K562 (cell line): ENCODE results near the gene HEATR9. TPM values are rescaled to one million over a fixed set of nuclear protein-coding genes. Genes with fewer than 3 reads are reported as not detected.

Source experiments
- ATAC-seq: fragments of 200-7000 bp; cut with Tn5 transposase; 3 replicates; pipeline ENCODE4 v1.9.1; 2020; ENCODE audit warnings: moderate library complexity
- BruUV-seq: library from RNA; stranded (reverse); fragments of 400-500 nt; replicated peaks from 2 replicates; lab custom pipeline; 2021; lab: Mats Ljungman, UMichigan
- CTCF ChIA-PET: fragments of 300-600 bp; formaldehyde crosslinking; extraction: SDS; loops from one replicate; lab custom pipeline; 2021; ENCODE audit warnings: low intra/inter-chr PET ratio; lab: Yijun Ruan, JAX
- POLR2A ChIA-PET: fragments of 300-600, 350-650 bp; sonication (Branson Sonifier 250); formaldehyde crosslinking; extraction: SDS; loops from one replicate; lab custom pipeline; 2021; ENCODE audit warnings: antibody characterized with exemption, inconsistent platforms; lab: Yijun Ruan, JAX
- DNase-seq, 4 experiments: peaks; one replicate each; pipeline versions ENCODE4 v3.0.0 to v3.0.0-alpha.2; 2011 to 2018; ENCODE audit warnings: low spot score in 3 of 4, mixed read lengths in 3 of 4; ENCODE audit errors: extremely low read depth in 1 of 4
- FAIRE-seq: peaks from 2 replicates; lab custom pipeline; 2011; peaks lifted over from hg19 to GRCh38; lab: Jason Lieb, UNC
- H2AFZ ChIP-seq: 2 replicates; pipeline ENCODE4 v1.6.0; 2011; ENCODE audit warnings: low read depth, low read length, control low read depth, inconsistent platforms
- H3K27ac ChIP-seq: fragments of 200-600 bp; 3 replicates; pipeline ENCODE4 v1.8.0; 2011; ENCODE audit warnings: low read depth, mild to moderate bottlenecking, control low read depth, inconsistent platforms, low read length, moderate library complexity, mixed read lengths; ENCODE audit errors: extremely low read depth
- H3K27me3 ChIP-seq, 2 experiments: fragments of 300-600 bp in 1 of 2; 2 replicates in 1 of 2; 3 replicates in 1 of 2; pipeline versions ENCODE4 v1.6.0 to v1.8.0; 2011; ENCODE audit warnings: inconsistent platforms in 2 of 2, low read length in 2 of 2, mild to moderate bottlenecking in 1 of 2, mixed read lengths in 1 of 2, moderate library complexity in 1 of 2; ENCODE audit not compliant: control insufficient read depth in 2 of 2, insufficient read depth in 2 of 2
- H3K36me3 ChIP-seq: fragments of 300-600 bp; 3 replicates; pipeline ENCODE4 v1.8.0; 2011; ENCODE audit warnings: mild to moderate bottlenecking, low read length, inconsistent platforms; ENCODE audit not compliant: control insufficient read depth, insufficient read depth
- H3K4me1 ChIP-seq, 2 experiments: fragments of 200-600 bp in 1 of 2; replicated peaks in 1 of 2; 2 replicates in 1 of 2; 3 replicates in 1 of 2; pipeline versions ENCODE4 v1.5.1 to v1.8.0; 2011; ENCODE audit warnings: inconsistent platforms in 2 of 2, low read length in 2 of 2, mild to moderate bottlenecking in 1 of 2, mixed read lengths in 1 of 2, moderate library complexity in 1 of 2; ENCODE audit not compliant: control insufficient read depth in 2 of 2, insufficient read depth in 2 of 2
- H3K4me2 ChIP-seq: 2 replicates; pipeline ENCODE4 v1.6.1; 2011; ENCODE audit warnings: low read length, control low read depth, inconsistent platforms, mixed read lengths; ENCODE audit not compliant: insufficient read depth
- H3K4me3 ChIP-seq: fragments of 200-600 bp; sonication (generic), shearing (Covaris generic); 2 replicates; pipeline ENCODE4 v1.5.1; 2016; ENCODE audit warnings: control low read depth, inconsistent platforms
- H3K79me2 ChIP-seq: fragments of 200-600 bp; 3 replicates; pipeline ENCODE4 v1.8.0; 2011; ENCODE audit warnings: low read length, inconsistent platforms; ENCODE audit not compliant: control insufficient read depth, insufficient read depth
- H3K9ac ChIP-seq, 2 experiments: 2 replicates each; pipeline versions ENCODE4 v1.6.0 to v1.6.1; 2011; ENCODE audit warnings: low read depth in 2 of 2, low read length in 2 of 2, control low read depth in 1 of 2, inconsistent platforms in 1 of 2, mild to moderate bottlenecking in 1 of 2, mixed read lengths in 1 of 2; ENCODE audit not compliant: insufficient read depth in 1 of 2
- H3K9me1 ChIP-seq: one replicate; pipeline ENCODE4 v1.6.0; 2011; ENCODE audit warnings: inconsistent platforms, mild to moderate bottlenecking, low read length, moderate library complexity; ENCODE audit not compliant: control insufficient read depth, insufficient read depth
- H3K9me3 ChIP-seq: replicated peaks from 2 replicates; pipeline ENCODE4 v1.5.1; 2011; ENCODE audit warnings: low read depth, low read length, inconsistent platforms; ENCODE audit not compliant: control insufficient read depth, insufficient read depth
- H4K20me1 ChIP-seq: replicated peaks from 2 replicates; pipeline ENCODE4 v1.6.1; 2011; ENCODE audit warnings: low read length, inconsistent platforms, mixed read lengths; ENCODE audit not compliant: control insufficient read depth, insufficient read depth
- BHLHE40 ChIP-seq: IDR thresholded peaks from 2 replicates; pipeline ENCODE4 v1.6.1; 2011; ENCODE audit warnings: low read length, improper control_type of control experiment
- E4F1 ChIP-seq: fragments of 250-450 bp; sonication (Bioruptor Pico); IDR thresholded peaks from 2 replicates; pipeline ENCODE4 v1.5.0; 2021; ENCODE audit warnings: mild to moderate bottlenecking, borderline replicate concordance
- FOS ChIP-seq: IDR thresholded peaks from 3 replicates; pipeline ENCODE4 v1.6.1; 2011; ENCODE audit not compliant: insufficient read length; ENCODE audit errors: extremely low read depth
- HDAC2 ChIP-seq: fragments of 450-650 bp; IDR thresholded peaks from 2 replicates; pipeline ENCODE4 v1.6.1; 2016; ENCODE audit warnings: mild to moderate bottlenecking
- HDAC6 ChIP-seq: IDR thresholded peaks from 2 replicates; pipeline ENCODE4 v1.6.1; 2012; ENCODE audit warnings: low read depth, mild to moderate bottlenecking, control low read depth, inconsistent platforms, low read length, moderate library complexity
- MAFK ChIP-seq: IDR thresholded peaks from 2 replicates; pipeline ENCODE4 v1.6.1; 2011; ENCODE audit warnings: low read length, improper control_type of control experiment
- NFATC3 ChIP-seq: fragments of 450-650 bp; IDR thresholded peaks from 2 replicates; pipeline ENCODE4 v1.6.1; 2017; ENCODE audit warnings: mild to moderate bottlenecking
- PCBP2 ChIP-seq: fragments of 200-400 bp; formaldehyde crosslinking; IDR thresholded peaks from 2 replicates; pipeline ENCODE4 v1.6.1; 2018; ENCODE audit warnings: low read length, low read depth, mild to moderate bottlenecking, moderate library complexity; ENCODE audit not compliant: poor library complexity, severe bottlenecking
- PURB ChIP-seq: sonication (generic); formaldehyde crosslinking; IDR thresholded peaks from 2 replicates; pipeline ENCODE4 v1.9.0; 2021; ENCODE audit warnings: low read depth, mild to moderate bottlenecking, missing genetic modification reagents
- RBM22 ChIP-seq: fragments of 200-400 bp; formaldehyde crosslinking; IDR thresholded peaks from 2 replicates; pipeline ENCODE4 v1.6.1; 2018; ENCODE audit warnings: low read length, low read depth; ENCODE audit not compliant: poor library complexity, severe bottlenecking
- SP2 ChIP-seq: IDR thresholded peaks from 2 replicates; pipeline ENCODE4 v1.6.1; 2011; ENCODE audit warnings: mild to moderate bottlenecking, low read depth, low read length, moderate library complexity; ENCODE audit not compliant: poor library complexity, severe bottlenecking; ENCODE audit errors: extremely low read depth
- TGIF2 ChIP-seq: sonication (generic); formaldehyde crosslinking; IDR thresholded peaks from 2 replicates; pipeline ENCODE4 v1.8.1; 2022; ENCODE audit warnings: mild to moderate bottlenecking, missing genetic modification reagents, moderate library complexity
- ZNF146 ChIP-seq: IDR thresholded peaks from one replicate; pipeline ENCODE4 v1.6.1; 2018; ENCODE audit warnings: missing compliant biosample characterization; ENCODE audit not compliant: unreplicated experiment
- ZNF316 ChIP-seq: fragments of 450-650 bp; IDR thresholded peaks from 2 replicates; pipeline ENCODE4 v1.6.1; 2016
- ZNF639 ChIP-seq, 2 experiments: fragments of 200-800 bp in 1 of 2; sonication (Bioruptor generic) in 1 of 2; sonication (generic) in 1 of 2; formaldehyde crosslinking in 1 of 2; IDR thresholded peaks in 1 of 2; conservative IDR thresholded peaks in 1 of 2; 2 replicates each; pipeline versions ENCODE4 v1.5.0 to v1.6.1; 2016 to 2020; ENCODE audit warnings: missing compliant biosample characterization in 1 of 2, missing genetic modification characterization in 1 of 2, missing genetic modification reagents in 1 of 2
- ZNF785 ChIP-seq: fragments of 250-450 bp; sonication (Bioruptor Pico); IDR thresholded peaks from 2 replicates; pipeline ENCODE4 v1.4.0; 2020; ENCODE audit warnings: mild to moderate bottlenecking
- WGBS: fragments of 100-300 bp; shearing (Covaris generic); methylation state at CpG from one replicate; pipeline ENCODE4 v1.1.6; 2016; ENCODE audit warnings: low coverage, mixed read lengths; ENCODE audit not compliant: insufficient coverage; ENCODE audit errors: missing lambda C conversion rate; 5-methylcytosine and 5-hydroxymethylcytosine counted together
- in situ Hi-C: fragments of 300-500 bp; cut with MboI; formaldehyde crosslinking; loops from 4 replicates; pipeline ENCODE4 v1.15.0; 2018; ENCODE audit warnings: inconsistent platforms, mixed read lengths
- intact Hi-C: fragments of 100-400 bp; cut with micrococcal nuclease; formaldehyde crosslinking; loops from 2 replicates; pipeline ENCODE4 v1.14.2; 2022
- polyA plus RNA-seq, 8 experiments: library from polyadenylated mRNA; depleted of rRNA in 4 of 8; stranded (reverse) in 5 of 8; unstranded in 3 of 8; fragments of >200 nt; fragmentation: Nextera tagmentation in 2 of 8; fragmentation: Illumina TruSeq in 1 of 8; extraction: Ambion mirVana in 2 of 8; extraction: Trizol in 1 of 8; gene quantifications; 2 replicates each; pipeline versions ENCODE4 v1.2.1 to v1.2.3, GENCODE V29; 2011 to 2014; ENCODE audit warnings: inconsistent platforms in 1 of 8, missing spikeins in 1 of 8
- total RNA-seq, 7 experiments: library from RNA; depleted of rRNA in 6 of 7; stranded (reverse); fragments of >200 nt in 6 of 7; fragmentation: Illumina TruSeq in 2 of 7; extraction: Trizol in 2 of 7; gene quantifications; 2 replicates each; pipeline versions ENCODE4 v1.2.1 to v1.2.3, GENCODE V29; 2011 to 2021; ENCODE audit warnings: low replicate concordance in 1 of 7

Gene HEATR9
- total and polyA plus RNA-seq, 9 of the 15 experiments (the other 6 are each of a cell fraction or from before 2014, with no cell fraction given) = not detected

GRCh38 chr17:35866341-35866950 is 2.2 kb downstream of the HEATR9 start (continued):
- TF ChIP-seq TGIF2 (CRISPR knock-in tag) (no peak), HDAC2 (no peak), ZNF316 (peak; percentile 78), PCBP2 (no peak), FOS (no peak), ZNF639 (CRISPR knock-in tag; conservative IDR thresholded peaks at IDR 0.05 in 1 of 2, IDR thresholded peaks at IDR 0.05 in 1 of 2) (no peak)

- DNase-seq (peak in 1 of 4 experiments; percentile 29), ATAC-seq (no peak; the same call in 2 of the 3 replicates), FAIRE-seq (no peak)
- no peaks in the 10 kb centered on the region for H3K36me3 ChIP-seq
- intact Hi-C loops (no loop called here), in situ Hi-C loops (no loop called here)
- no TSS peak for BruUV-seq
- H3K4me1 ChIP-seq = peaks cover 6 to 18% of the 10 kb centered on the region in 2 experiments; a peak in 3 of 5 replicates
- no peak overlapping the region for H3K4me2 ChIP-seq
- peak overlapping the region; percentile 11; the same call in 1 of the 3 replicates for H3K27ac ChIP-seq
- H4K20me1 ChIP-seq = no peaks in the 10 kb centered on the region
- H3K79me2 ChIP-seq = no peaks in the 10 kb centered on the region
- 25% methylated on average over 3 of the region's 3 CpGs for WGBS
- no peak overlapping the region for H3K9ac ChIP-seq
- H3K27me3 ChIP-seq = no peaks in the 10 kb centered on the region
- no peaks in the 10 kb centered on the region for H3K9me1 ChIP-seq
- peak overlapping the region; percentile 23; the same call in 1 of the 2 replicates for H2AFZ ChIP-seq
- ChIA-PET POLR2A (interaction anchor here (0.7 to 1.9 kb wide), 7 partner anchors 10 to 183 kb away, joined by 3 to 7 read pairs (median 3); partner anchors contain the start of gene CCL5), CTCF (no interaction called here)
- no peaks in the 10 kb centered on the region for H3K9me3 ChIP-seq
- H3K4me3 ChIP-seq = no peak overlapping the region
- TF ChIP-seq E4F1 (no peak), HDAC6 (no peak), ZNF146 (CRISPR knock-in tag) (no peak), BHLHE40 (no peak), RBM22 (no peak), PURB (CRISPR knock-in tag) (no peak), NFATC3 (no peak), SP2 (no peak), ZNF785 (CRISPR knock-in tag) (no peak), MAFK (no peak)
Measured at GRCh38 chr17:35865412-35866340, 3.0 kb downstream of the HEATR9 start.
